Suprapubic skin (tissue), 3 donors: ENCODE measurements around the gene SYT15B.
"Not testable (repeated sequence)": the region's sequence is repeated elsewhere in the genome, so short reads cannot be mapped to it uniquely, and the experiment has no call there.

Experiments
- CTCF ChIP-seq, 2 donors: fragments of 200-600 bp in 1 of 2; fragments of 450-650 bp in 1 of 2; sonication (generic) in 1 of 2; IDR thresholded peaks; one replicate each; pipeline ENCODE4 v1.5.1; 2016 to 2019; ENCODE audit warnings: antibody characterized with exemption in 2 of 2, mild to moderate bottlenecking in 1 of 2, moderate library complexity in 1 of 2
- POLR2AphosphoS5 ChIP-seq, 3 donors: sonication (generic); formaldehyde crosslinking; IDR thresholded peaks; one replicate each; pipeline ENCODE4 v1.6.1; 2017; ENCODE audit warnings: antibody characterized with exemption in 3 of 3

GRCh38 chr10:47768578-47769115 lies 5.3 kb upstream of the SYT15B start:
- TF ChIP-seq CTCF, POLR2AphosphoS5 (IDR thresholded peaks at IDR 0.05): not testable (repeated sequence)
